PFSK-1 (cell line): ENCODE data around the gene CAMTA1.

Source experiments
- POLR2AphosphoS5 ChIP-seq: IDR thresholded peaks from 2 replicates; pipeline ENCODE4 v1.6.1; 2012; ENCODE audit warnings: low read depth, mild to moderate bottlenecking, control low read depth, low read length, moderate library complexity
- TF ChIP-seq, protein P1 (sequence below), 2 experiments: IDR thresholded peaks; 2 replicates each; pipeline versions ENCODE4 v1.6.1 to v1.8.0; 2011 to 2012; ENCODE audit warnings: low read depth in 2 of 2, low read length in 2 of 2, control low read depth in 1 of 2, inconsistent platforms in 1 of 2, mild to moderate bottlenecking in 1 of 2, moderate library complexity in 1 of 2; ENCODE audit not compliant: insufficient read depth in 1 of 2

DNA sequence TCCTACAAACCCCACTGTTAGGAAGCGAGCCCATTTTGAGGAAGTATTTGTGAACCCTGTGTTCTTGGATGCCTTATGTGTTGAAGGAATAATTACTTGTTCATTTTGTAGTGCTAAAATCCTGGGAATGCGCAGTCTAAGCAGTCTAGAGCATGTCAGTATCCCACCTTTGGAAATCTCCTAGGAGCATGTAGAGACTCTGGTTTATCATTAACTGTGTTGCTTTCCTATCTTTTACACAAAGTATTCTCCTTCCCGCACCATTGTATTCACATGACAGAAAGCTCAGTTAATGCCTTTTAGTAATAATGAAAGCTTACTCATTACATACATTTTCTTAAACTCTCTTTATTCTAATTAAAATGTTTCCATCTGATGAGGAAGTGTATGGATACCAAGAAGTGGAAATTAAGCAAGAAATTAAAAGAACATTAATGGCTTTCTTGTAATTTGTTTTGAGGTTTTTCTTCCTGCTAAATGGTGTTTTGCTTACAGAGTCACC is 99.4 kb downstream of the CAMTA1 start:
- TF ChIP-seq POLR2AphosphoS5 = no peak
- TF ChIP-seq, protein P1, sequence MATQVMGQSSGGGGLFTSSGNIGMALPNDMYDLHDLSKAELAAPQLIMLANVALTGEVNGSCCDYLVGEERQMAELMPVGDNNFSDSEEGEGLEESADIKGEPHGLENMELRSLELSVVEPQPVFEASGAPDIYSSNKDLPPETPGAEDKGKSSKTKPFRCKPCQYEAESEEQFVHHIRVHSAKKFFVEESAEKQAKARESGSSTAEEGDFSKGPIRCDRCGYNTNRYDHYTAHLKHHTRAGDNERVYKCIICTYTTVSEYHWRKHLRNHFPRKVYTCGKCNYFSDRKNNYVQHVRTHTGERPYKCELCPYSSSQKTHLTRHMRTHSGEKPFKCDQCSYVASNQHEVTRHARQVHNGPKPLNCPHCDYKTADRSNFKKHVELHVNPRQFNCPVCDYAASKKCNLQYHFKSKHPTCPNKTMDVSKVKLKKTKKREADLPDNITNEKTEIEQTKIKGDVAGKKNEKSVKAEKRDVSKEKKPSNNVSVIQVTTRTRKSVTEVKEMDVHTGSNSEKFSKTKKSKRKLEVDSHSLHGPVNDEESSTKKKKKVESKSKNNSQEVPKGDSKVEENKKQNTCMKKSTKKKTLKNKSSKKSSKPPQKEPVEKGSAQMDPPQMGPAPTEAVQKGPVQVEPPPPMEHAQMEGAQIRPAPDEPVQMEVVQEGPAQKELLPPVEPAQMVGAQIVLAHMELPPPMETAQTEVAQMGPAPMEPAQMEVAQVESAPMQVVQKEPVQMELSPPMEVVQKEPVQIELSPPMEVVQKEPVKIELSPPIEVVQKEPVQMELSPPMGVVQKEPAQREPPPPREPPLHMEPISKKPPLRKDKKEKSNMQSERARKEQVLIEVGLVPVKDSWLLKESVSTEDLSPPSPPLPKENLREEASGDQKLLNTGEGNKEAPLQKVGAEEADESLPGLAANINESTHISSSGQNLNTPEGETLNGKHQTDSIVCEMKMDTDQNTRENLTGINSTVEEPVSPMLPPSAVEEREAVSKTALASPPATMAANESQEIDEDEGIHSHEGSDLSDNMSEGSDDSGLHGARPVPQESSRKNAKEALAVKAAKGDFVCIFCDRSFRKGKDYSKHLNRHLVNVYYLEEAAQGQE (IDR thresholded peaks at IDR 0.05; ENCODE audit: insufficient read depth in 1 of 2, low read depth in 2 of 2, low read length in 2 of 2) = no peak
